ENCODE measurements around the gene MEIS1. TPM values are rescaled to one million over a fixed set of nuclear protein-coding genes. Genes with fewer than 3 reads are reported as not detected.

MEIS1 gene
- total and polyA plus RNA-seq, 2 donors (not counting 3 experiments of a cell fraction or from before 2014, with no cell fraction given): 10.0 to 26.5 TPM

DNA sequence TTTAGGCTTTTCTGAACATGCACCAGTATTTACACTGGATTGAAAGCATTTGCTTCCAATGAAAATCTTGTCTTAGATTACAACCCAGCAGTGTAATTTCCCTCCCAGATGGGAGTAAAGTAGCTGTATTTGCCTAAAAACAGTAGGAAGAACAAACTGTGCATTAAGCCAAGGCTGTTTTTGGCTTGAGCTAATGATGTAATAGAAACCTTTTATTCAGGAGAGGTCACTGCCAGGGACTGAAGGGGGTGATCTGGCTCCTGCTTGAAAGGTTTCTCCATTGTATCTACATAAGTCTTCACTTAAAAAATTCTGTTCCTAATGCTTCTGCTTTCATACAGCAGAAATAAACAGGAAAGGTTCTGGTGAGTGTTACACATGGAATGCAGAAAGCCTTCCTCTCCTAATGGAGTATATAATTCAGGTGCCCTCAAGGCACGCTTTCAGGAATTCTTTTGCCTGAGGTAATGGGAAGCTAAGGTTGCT lies 74.4 kb downstream of the MEIS1 start:
- Histone ChIP-seq H3K4me1 (ENCODE audit: control insufficient read depth, extremely low read depth, insufficient read depth, low read length) (peaks cover 36% of the 10 kb centered on the region), H3K9me3 (replicated peaks; ENCODE audit: control insufficient read depth, insufficient read depth, low read length) (no peaks in the 10 kb centered on the region), H3K79me2 (ENCODE audit: control insufficient read depth, insufficient read depth, low read length) (no peaks in the 10 kb centered on the region), H3K27me3 (ENCODE audit: control insufficient read depth in 2 of 2, insufficient read depth in 2 of 2, low read length in 2 of 2) (no peaks in the 10 kb centered on the region), H3K27ac (ENCODE audit: insufficient read depth, low read depth, low read length) (peak overlapping the region; percentile 91), H2AFZ (ENCODE audit: low read depth, low read length) (peak overlapping the region; percentile 44), H3K4me3 (replicated peaks in 1 of 3; ENCODE audit: insufficient read depth in 1 of 3, low read depth in 1 of 3, low read length in 3 of 3) (peak overlapping the region in 1 of 3 experiments; percentile 28), H3K36me3 (ENCODE audit: control insufficient read depth in 2 of 2, extremely low read depth in 1 of 2, insufficient read depth in 2 of 2, low read length in 2 of 2) (no peaks in the 10 kb centered on the region), H3K9ac (replicated peaks; ENCODE audit: extremely low read depth, insufficient read depth, low read length) (peak overlapping the region; percentile 75), H3K4me2 (ENCODE audit: insufficient read depth, low read length) (peak overlapping the region; percentile 74), H4K20me1 (replicated peaks; ENCODE audit: control insufficient read depth, extremely low read depth, insufficient read depth, low read length) (no peaks in the 10 kb centered on the region), H3K9me1 (replicated peaks; ENCODE audit: control insufficient read depth, extremely low read depth, insufficient read depth, low read length) (no peaks in the 10 kb centered on the region)
- BruUV-seq (replicated peaks): no TSS peak
- intact Hi-C loops (cut with micrococcal nuclease) (loop anchor here (1.0 to 5.0 kb wide), 5 partner anchors 19 to 74 kb away; partner anchors contain the start of gene MEIS1), dilution Hi-C loops (cut with MboI; ENCODE audit: extremely low pct_ligation_motif_present, low sequenced_read_pairs) (no loop called here)
- CTCF ChIA-PET: interaction anchor here (0.7 to 1.9 kb wide), 8 partner anchors 12 to 80 kb away, joined by 3 to 11 read pairs (median 4); no protein-coding TSS in a partner anchor
- FAIRE-seq: peak; percentile 88
- peak; percentile 33 for TF ChIP-seq FOS (IDR thresholded peaks at IDR 0.05; ENCODE audit: borderline replicate concordance, insufficient read depth, low read length)
- peak; percentile 76 for TF ChIP-seq JUN (IDR thresholded peaks at IDR 0.05; ENCODE audit: borderline replicate concordance, insufficient read depth, insufficient read length, low read depth)
- TF ChIP-seq GATA2 (IDR thresholded peaks at IDR 0.05; ENCODE audit: insufficient read depth, insufficient read length, low read depth, low read length): no peak
- POLR2A ChIA-PET: interaction anchor here (0.8 kb wide), 1 partner anchor 76 kb away, joined by 3 read pairs; no protein-coding TSS in a partner anchor
- DNase-seq (ENCODE audit: low read depth, low spot score): peak; percentile 88

DNA sequence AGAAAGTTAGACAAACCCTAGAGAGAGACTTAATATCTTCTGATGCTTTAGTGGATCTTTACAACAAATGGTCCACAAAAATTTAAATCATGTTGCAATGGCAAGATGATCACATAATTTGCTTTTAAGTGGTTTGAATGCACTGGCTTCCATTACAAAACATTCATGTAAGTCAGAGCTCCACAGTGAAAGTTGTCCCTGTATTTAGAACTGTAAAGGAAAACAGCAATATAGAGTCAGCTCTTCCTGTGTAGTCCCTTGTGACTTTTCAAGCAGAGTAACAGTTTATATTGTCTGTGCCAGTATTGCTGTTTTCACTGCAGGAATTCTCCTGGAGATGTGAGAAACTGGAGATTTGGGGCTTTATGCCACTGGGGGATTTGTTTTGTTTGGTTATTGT lies 77.7 kb downstream of the MEIS1 start:
- CTCF ChIA-PET: interaction anchor here (0.9 to 1.4 kb wide), 5 partner anchors 13 to 43 kb away, joined by 3 read pairs; no protein-coding TSS in a partner anchor
- dilution Hi-C loops (cut with MboI; ENCODE audit: extremely low pct_ligation_motif_present, low sequenced_read_pairs): no loop called here
- no peak overlapping the region for H3K9ac ChIP-seq (replicated peaks; ENCODE audit: extremely low read depth, insufficient read depth, low read length)
- peak; percentile 64 for DNase-seq (ENCODE audit: low read depth, low spot score)
- no peak overlapping the region for H3K4me3 ChIP-seq (replicated peaks in 1 of 3; ENCODE audit: insufficient read depth in 1 of 3, low read depth in 1 of 3, low read length in 3 of 3)
- no peaks in the 10 kb centered on the region for H3K27me3 ChIP-seq (ENCODE audit: control insufficient read depth in 2 of 2, insufficient read depth in 2 of 2, low read length in 2 of 2)
- peak overlapping the region; percentile 1 for H3K4me2 ChIP-seq (ENCODE audit: insufficient read depth, low read length)
- no peak overlapping the region for H3K27ac ChIP-seq (ENCODE audit: insufficient read depth, low read depth, low read length)
- H4K20me1 ChIP-seq (replicated peaks; ENCODE audit: control insufficient read depth, extremely low read depth, insufficient read depth, low read length): no peaks in the 10 kb centered on the region
- intact Hi-C loops (cut with micrococcal nuclease): no loop called here
- peaks cover 36% of the 10 kb centered on the region for H3K4me1 ChIP-seq (ENCODE audit: control insufficient read depth, extremely low read depth, insufficient read depth, low read length)
- no peaks in the 10 kb centered on the region for H3K9me3 ChIP-seq (replicated peaks; ENCODE audit: control insufficient read depth, insufficient read depth, low read length)
- BruUV-seq (replicated peaks): no TSS peak
- H3K36me3 ChIP-seq (ENCODE audit: control insufficient read depth in 2 of 2, extremely low read depth in 1 of 2, insufficient read depth in 2 of 2, low read length in 2 of 2): no peaks in the 10 kb centered on the region
- FAIRE-seq: no peak
- POLR2A ChIA-PET: no interaction called here
- H3K9me1 ChIP-seq (replicated peaks; ENCODE audit: control insufficient read depth, extremely low read depth, insufficient read depth, low read length): no peaks in the 10 kb centered on the region
- no peak for TF ChIP-seq POLR2AphosphoS5 (IDR thresholded peaks at IDR 0.05; ENCODE audit: insufficient read depth, low read depth, low read length)
- TF ChIP-seq EZH2 (IDR thresholded peaks at IDR 0.05; ENCODE audit: borderline replicate concordance, low read depth, low read length, severe bottlenecking): no peak
- TF ChIP-seq POLR2A (IDR thresholded peaks at IDR 0.05; ENCODE audit: low read depth, low read length): no peak
- TF ChIP-seq, protein P1, sequence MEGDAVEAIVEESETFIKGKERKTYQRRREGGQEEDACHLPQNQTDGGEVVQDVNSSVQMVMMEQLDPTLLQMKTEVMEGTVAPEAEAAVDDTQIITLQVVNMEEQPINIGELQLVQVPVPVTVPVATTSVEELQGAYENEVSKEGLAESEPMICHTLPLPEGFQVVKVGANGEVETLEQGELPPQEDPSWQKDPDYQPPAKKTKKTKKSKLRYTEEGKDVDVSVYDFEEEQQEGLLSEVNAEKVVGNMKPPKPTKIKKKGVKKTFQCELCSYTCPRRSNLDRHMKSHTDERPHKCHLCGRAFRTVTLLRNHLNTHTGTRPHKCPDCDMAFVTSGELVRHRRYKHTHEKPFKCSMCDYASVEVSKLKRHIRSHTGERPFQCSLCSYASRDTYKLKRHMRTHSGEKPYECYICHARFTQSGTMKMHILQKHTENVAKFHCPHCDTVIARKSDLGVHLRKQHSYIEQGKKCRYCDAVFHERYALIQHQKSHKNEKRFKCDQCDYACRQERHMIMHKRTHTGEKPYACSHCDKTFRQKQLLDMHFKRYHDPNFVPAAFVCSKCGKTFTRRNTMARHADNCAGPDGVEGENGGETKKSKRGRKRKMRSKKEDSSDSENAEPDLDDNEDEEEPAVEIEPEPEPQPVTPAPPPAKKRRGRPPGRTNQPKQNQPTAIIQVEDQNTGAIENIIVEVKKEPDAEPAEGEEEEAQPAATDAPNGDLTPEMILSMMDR (IDR thresholded peaks at IDR 0.05; ENCODE audit: extremely low read depth in 1 of 2, insufficient read depth in 1 of 2, low read depth in 1 of 2, low read length in 2 of 2): no peak
- TF ChIP-seq FOS (IDR thresholded peaks at IDR 0.05; ENCODE audit: borderline replicate concordance, insufficient read depth, low read length): no peak
- TF ChIP-seq, protein P2, sequence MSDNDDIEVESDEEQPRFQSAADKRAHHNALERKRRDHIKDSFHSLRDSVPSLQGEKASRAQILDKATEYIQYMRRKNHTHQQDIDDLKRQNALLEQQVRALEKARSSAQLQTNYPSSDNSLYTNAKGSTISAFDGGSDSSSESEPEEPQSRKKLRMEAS (IDR thresholded peaks at IDR 0.05; ENCODE audit: insufficient read depth, insufficient read length): no peak
- no peak for TF ChIP-seq GATA2 (IDR thresholded peaks at IDR 0.05; ENCODE audit: insufficient read depth, insufficient read length, low read depth, low read length)
- TF ChIP-seq MYC (IDR thresholded peaks at IDR 0.05; ENCODE audit: low read depth, low read length): no peak
- TF ChIP-seq JUN (IDR thresholded peaks at IDR 0.05; ENCODE audit: borderline replicate concordance, insufficient read depth, insufficient read length, low read depth): no peak
- no peak overlapping the region for H2AFZ ChIP-seq (ENCODE audit: low read depth, low read length)
- H3K79me2 ChIP-seq (ENCODE audit: control insufficient read depth, insufficient read depth, low read length): no peaks in the 10 kb centered on the region

All from endothelial cell of umbilical vein (primary cell).